KBM-7 (cell line): ENCODE measurements around the gene EXOC6.
A peak's percentile ranks its signal among the peaks of the same experiment; 100 is the strongest.

Experiments used
- DNase-seq: peaks from one replicate; pipeline ENCODE4 v3.0.0-alpha.2; 2015
- in situ Hi-C: fragments of 300-500 bp; cut with MboI; formaldehyde crosslinking; loops from 2 replicates; pipeline ENCODE4 v1.14.3; 2020; ENCODE audit warnings: low sequenced_read_pairs, low pct_unique_long_range_greater_than_20kb, mixed read lengths

EXOC6 gene

DNA sequence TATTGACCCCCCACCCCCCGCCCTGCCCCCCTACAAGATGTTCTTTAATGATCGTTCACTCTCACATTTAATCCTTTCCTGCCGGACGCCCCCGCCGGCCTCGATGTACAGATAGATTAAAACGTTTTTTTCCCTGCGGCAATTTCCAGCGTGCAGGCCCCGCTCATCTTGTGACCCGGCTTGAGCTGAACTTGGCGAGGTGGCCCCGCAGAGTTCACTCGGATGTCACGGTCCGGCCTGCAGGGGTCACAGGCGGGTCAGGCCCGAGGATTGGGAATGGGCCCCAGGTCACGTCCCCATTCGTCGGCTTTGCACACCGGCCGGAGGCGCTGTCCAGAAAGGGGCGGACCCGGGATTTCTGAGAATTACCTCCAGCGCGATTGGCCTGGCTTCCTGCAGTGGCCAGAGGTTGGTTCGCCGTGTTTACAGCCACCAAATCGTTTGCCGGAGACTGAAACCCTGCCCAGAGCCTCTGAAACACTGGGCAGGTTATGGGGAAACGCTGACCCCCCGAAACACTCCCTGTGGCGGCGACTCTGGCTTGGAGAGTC, 223.4 kb downstream of the EXOC6 start:
- in situ Hi-C loops, result no loop called here
- DNase-seq, result no peak

DNA sequence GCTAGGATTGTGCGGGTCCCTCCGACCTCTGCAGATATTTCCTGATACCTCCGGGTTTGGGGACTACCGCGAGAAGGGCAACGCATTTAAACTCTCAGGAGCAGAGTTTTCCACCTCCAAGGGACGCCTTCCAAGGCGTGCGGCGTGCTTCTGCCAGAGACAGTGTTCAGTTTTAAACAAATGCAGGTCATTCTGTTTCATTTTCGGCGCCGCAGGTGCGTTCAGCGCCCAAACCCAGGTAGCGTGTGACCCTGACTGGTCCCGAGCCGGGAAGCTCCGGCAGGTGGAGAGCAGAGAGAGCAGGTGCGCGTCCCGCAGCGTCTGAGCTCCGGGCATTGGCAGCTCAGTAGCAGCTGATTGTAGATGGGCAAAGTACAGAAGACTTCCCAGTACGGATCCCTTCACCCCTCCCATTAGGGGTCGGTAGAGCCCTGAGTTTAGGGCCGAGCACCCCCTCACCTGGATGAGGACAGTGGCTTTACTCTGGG, 223.9 kb downstream of the EXOC6 start:
- DNase-seq, result no peak
- in situ Hi-C loops, result no loop called here

DNA sequence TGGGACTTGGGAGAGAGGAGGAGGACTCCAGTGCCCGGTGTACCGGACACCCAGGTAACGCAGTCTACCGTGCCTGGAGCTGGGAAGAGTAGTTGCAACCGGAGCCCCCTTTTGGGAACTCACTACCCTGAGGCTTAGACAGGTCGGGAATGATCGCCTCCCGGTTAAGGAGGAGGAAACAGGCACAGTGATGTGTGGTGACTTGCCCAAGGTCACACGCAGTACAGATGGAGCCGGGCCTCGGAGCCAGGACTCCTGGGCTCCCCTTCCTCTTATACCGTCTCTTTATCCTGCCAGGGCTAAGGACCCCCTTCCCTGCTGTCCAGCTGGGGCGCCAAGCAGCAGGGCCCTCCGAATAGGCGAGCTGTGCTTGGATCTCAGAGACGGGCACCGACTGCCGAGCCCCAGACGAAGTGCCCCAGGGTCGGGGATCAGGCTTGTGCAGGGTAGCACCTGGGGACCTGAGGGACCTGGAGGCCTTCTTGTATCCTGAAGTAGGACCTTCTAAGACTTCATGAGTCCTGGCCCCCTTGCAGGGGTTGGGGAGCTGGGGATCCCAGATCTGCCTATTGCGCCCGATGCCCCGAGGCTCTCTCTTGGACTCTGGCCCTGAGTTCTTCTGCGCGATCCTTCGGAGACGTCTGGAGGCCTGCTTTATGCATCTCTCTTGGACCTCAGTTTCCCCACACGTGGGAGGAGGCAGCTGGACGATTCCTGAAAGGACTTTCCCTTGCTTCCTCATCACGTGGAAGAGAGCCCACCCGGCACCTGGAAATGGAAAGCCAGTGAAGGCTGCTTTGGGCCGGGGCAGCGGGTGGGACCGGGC, 224.6 kb downstream of the EXOC6 start:
- in situ Hi-C loops, result no loop called here

GRCh38 chr10:93073539-93074146, 225.3 kb downstream of the EXOC6 start, which contains the start of gene CYP26A1:
Gene CYP26A1 (plus strand): TSS chr10:93073893. CDS start chr10:93073935, 42 bp downstream.
- in situ Hi-C loops, result no loop called here
- no peak for DNase-seq

More for the DNA sequence above, 224.6 kb downstream of the EXOC6 start:
- DNase-seq, result no peak

- in situ Hi-C loops, result no loop called here
- DNase-seq, result peak; percentile 91
These were observed 225.9 kb downstream of the EXOC6 start for GRCh38 chr10:93074147-93074596.

DNA sequence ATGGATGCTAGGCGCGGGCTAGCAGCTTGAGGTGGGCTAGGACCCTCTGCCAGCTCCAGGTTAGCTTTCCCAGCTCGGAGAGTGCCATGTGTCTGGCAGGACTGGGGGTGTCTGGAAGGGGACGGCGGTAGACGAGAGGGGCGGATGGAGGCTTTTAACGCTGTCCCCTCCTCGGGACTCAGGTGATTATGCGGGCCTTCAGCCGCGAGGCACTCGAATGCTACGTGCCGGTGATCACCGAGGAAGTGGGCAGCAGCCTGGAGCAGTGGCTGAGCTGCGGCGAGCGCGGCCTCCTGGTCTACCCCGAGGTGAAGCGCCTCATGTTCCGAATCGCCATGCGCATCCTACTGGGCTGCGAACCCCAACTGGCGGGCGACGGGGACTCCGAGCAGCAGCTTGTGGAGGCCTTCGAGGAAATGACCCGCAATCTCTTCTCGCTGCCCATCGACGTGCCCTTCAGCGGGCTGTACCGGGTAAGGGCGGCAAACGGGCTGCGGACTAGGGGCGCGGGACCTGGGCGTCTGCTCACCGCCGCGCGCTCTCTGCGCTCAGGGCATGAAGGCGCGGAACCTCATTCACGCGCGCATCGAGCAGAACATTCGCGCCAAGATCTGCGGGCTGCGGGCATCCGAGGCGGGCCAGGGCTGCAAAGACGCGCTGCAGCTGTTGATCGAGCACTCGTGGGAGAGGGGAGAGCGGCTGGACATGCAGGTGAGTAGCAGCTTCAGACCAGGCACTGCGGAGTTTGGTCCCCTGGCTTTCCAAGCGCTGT, 226.5 kb downstream of the EXOC6 start:
- DNase-seq, result no peak
- in situ Hi-C loops, result loop anchor here (25.0 kb wide), 1 partner anchor 263 kb away; no protein-coding TSS in a partner anchor

DNA sequence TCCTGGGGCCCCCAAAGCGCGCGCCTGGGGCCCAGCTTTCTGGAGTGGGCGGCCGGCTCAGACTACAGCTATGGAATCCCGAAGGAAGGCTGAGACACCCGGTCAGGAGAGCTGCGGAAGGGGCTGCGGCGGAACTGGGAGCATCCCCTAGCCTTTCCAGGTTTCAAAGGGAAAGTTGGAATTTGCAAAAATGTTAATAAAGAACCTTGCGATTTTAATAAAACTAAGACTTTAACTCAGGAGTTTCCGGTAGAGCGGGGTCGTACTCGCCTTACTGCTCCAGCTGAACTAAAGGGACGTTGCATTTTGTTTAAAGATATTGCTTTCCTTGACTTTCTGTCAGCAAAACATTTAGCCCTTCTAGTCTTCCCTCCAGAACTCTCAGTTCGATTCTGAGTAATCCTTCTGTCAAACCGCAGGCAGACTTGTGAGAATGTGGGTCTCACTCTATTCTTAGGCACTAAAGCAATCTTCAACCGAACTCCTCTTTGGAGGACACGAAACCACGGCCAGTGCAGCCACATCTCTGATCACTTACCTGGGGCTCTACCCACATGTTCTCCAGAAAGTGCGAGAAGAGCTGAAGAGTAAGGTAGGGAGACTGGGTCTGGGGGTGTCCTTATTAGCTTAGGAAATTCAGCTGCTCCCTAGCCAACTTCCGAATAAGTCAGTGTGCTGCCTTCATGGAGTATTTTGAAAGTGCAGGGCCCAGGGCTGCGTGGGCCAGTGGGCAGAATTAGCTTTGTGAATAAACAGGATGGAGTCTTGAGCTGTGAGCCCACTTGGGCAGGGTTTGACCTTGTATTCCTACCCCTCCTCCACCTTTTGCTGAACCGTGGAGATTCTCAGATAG, 227.3 kb downstream of the EXOC6 start:
- DNase-seq, result no peak
- in situ Hi-C loops, result loop anchor here (25.0 kb wide), 1 partner anchor 262 kb away; no protein-coding TSS in a partner anchor

DNA sequence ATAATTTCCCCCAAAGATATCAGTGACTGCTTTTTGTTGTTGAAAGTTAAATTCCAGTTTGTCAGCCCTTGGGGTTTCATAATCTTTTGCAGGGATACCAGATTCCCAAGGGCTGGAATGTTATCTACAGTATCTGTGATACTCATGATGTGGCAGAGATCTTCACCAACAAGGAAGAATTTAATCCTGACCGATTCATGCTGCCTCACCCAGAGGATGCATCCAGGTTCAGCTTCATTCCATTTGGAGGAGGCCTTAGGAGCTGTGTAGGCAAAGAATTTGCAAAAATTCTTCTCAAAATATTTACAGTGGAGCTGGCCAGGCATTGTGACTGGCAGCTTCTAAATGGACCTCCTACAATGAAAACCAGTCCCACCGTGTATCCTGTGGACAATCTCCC, 228.6 kb downstream of the EXOC6 start:
- DNase-seq, result no peak
- in situ Hi-C loops, result loop anchor here (25.0 kb wide), 1 partner anchor 260 kb away; no protein-coding TSS in a partner anchor

GRCh38 chr10:93077860-93078337, 229.6 kb downstream of the EXOC6 start:
- in situ Hi-C loops, result loop anchor here (25.0 kb wide), 1 partner anchor 259 kb away; no protein-coding TSS in a partner anchor
- DNase-seq, result no peak

DNA sequence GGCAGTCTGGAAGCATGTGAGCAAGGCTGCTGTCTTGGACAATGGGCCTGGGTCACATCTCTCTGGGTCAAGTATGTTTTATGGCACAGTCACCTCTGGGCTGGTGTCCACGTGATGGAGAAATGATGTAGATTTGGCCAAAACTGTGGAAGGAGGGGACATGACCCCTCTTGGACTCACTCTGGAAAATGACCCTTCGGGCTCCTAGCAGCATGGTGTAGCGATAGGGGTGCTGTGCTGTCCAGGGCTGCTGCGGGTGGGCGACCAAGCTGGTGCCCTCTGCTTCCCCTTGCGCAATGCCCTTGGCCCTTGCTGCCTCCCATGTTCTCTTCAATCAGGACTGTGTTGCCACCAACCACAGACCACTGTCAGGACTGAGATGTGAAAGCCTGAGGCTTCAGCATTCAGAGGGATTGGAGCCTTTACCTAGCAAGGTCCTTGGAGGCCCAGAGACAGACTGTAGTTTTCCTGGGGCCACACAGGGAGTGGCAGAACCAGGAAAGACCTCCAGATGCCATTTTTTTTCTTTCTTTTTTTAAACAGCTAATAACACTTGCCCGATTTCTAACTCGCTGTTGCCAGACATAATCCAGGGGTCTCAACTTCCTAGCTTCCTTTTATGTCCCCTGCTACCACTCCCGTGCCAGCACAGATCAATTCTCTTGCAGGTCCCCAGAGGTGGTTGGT, 231.5 kb downstream of the EXOC6 start:
- no peak for DNase-seq
- in situ Hi-C loops, result loop anchor here (25.0 kb wide), 1 partner anchor 257 kb away; no protein-coding TSS in a partner anchor

- peak; percentile 64 for DNase-seq
- in situ Hi-C loops, result loop anchor here (25.0 kb wide), 1 partner anchor 257 kb away; no protein-coding TSS in a partner anchor
These were observed 232.2 kb downstream of the EXOC6 start for GRCh38 chr10:93080350-93081046.

DNA sequence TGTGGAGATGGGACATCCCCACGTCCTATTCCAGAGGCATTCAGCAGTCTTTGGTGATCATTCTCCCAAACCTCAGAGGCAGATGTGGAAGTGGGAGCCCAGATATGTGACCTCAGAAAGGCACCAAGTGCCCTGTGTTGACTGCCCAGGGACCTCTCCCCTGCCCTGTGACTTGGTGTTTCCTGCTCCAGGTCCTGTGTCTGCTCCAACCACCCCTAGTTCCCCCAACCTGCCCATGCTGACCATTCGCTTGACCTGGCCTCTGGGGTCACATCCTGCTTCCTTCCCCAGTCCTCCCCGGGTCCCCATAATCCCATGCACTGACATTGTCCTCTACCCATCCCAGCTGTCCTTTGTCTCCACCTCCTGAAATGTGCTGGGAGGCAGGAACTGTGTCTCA, 233.0 kb downstream of the EXOC6 start:
- in situ Hi-C loops, result loop anchor here (25.0 kb wide), 1 partner anchor 256 kb away; no protein-coding TSS in a partner anchor
- DNase-seq, result no peak

GRCh38 chr10:93081834-93082233, 233.5 kb downstream of the EXOC6 start:
- no peak for DNase-seq
- in situ Hi-C loops, result loop anchor here (25.0 kb wide), 1 partner anchor 255 kb away; no protein-coding TSS in a partner anchor

DNA sequence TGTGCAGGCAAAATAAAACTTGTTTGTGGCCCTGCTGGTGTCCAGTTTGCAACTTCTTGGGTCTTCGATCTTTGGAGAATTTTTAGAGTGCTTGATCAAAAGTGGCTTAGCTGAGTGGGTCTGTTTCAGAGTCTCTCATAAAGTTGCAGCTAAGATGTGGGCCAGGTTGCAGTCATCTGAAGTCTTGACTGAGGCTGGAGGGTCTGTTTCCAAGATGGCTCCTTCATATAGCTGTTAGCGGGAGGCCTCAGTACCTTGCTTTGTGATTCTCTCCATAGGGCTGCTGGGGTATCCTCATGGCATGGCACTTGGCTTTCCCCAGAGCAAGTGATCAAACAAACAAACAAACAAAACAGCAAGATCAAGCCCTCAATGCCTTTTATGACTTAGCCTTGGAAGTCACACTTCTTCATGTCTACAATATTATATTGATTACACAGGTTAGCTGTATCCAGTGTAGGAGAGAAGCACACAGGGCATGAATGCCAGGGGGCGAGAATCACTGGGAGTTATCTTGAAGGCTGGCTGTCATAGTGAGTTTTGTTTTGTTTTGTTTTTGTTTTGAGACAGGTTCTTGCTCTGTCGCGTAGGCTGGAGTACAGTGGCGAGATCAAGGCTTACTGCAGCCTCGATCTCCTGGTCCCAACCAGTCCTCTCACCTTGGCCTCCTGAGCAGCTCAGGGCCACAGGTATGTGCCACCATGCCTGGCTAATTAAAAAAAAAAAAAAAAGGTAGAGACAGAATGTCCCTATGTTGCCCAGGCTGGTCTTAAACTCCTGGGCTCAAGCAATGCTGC, 235.6 kb downstream of the EXOC6 start:
- DNase-seq, result no peak
- in situ Hi-C loops, result loop anchor here (25.0 kb wide), 1 partner anchor 253 kb away; no protein-coding TSS in a partner anchor

GRCh38 chr10:93085272-93085859, 237.0 kb downstream of the EXOC6 start:
- DNase-seq, result no peak
- in situ Hi-C loops, result loop anchor here (25.0 kb wide), 1 partner anchor 252 kb away; no protein-coding TSS in a partner anchor
